ENCODE data around the gene WDR64. TPM values are rescaled to one million over a fixed set of nuclear protein-coding genes. Genes with fewer than 3 reads are reported as not detected.

Gene WDR64
- total and polyA plus RNA-seq, 2 of the 13 experiments (the other 11 are each of a cell fraction or from before 2014, with no cell fraction given) = not detected

DNA sequence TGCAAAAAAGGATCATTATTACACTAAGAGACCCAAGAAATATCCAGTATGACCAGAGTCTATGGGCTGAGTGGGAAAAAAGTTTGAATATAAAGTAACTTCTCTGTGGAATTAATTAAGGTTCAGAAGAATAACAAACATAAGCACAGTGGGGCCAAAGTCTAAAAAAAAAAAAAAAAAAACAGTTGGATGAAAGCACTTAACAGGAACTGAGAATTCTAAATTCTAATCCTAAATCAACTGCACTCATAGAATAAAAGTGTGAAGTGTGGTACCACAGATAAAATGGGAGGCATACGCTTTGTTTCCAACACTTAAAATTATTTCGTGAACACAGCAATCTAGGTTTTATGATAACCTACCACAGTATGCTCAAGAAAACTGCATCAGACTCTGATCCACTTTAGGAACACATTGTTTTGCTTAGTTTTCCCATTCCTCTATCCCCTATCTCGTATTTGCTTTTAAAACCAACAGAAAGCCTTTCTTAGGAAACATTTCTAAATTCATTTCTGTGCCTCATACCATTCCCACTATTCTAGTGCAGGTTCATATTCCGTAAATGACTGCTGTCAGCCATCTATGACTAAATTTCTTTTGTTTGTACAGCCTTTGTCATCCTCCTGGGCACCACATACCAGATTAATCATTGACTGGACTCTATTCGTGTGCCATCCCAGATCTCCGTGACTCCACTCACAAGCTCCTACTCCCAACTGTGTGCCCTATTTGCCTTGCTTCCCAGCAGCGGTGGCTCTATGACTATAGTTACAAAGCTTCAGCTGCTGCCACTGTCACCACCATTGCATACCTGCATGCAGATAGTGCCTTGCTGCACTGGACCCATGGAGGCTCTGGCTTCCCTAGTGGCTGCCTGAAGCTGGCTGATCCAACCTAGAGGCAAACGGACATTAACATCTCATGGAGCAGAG lies 36.8 kb upstream of the WDR64 start (continued):
- TF ChIP-seq, protein P1, sequence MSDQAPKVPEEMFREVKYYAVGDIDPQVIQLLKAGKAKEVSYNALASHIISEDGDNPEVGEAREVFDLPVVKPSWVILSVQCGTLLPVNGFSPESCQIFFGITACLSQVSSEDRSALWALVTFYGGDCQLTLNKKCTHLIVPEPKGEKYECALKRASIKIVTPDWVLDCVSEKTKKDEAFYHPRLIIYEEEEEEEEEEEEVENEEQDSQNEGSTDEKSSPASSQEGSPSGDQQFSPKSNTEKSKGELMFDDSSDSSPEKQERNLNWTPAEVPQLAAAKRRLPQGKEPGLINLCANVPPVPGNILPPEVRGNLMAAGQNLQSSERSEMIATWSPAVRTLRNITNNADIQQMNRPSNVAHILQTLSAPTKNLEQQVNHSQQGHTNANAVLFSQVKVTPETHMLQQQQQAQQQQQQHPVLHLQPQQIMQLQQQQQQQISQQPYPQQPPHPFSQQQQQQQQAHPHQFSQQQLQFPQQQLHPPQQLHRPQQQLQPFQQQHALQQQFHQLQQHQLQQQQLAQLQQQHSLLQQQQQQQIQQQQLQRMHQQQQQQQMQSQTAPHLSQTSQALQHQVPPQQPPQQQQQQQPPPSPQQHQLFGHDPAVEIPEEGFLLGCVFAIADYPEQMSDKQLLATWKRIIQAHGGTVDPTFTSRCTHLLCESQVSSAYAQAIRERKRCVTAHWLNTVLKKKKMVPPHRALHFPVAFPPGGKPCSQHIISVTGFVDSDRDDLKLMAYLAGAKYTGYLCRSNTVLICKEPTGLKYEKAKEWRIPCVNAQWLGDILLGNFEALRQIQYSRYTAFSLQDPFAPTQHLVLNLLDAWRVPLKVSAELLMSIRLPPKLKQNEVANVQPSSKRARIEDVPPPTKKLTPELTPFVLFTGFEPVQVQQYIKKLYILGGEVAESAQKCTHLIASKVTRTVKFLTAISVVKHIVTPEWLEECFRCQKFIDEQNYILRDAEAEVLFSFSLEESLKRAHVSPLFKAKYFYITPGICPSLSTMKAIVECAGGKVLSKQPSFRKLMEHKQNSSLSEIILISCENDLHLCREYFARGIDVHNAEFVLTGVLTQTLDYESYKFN (CRISPR knock-in tag; conservative IDR thresholded peaks at IDR 0.05) = 0 out of 2 replicates have a peak, but pooled peaks have one; percentile 36
- TF ChIP-seq TEAD3 (CRISPR knock-in tag; optimal IDR thresholded peaks at IDR 0.05; ENCODE audit: borderline replicate concordance) (peak; percentile 75), NPAS2 (CRISPR knock-in tag; IDR thresholded peaks at IDR 0.05; ENCODE audit: borderline replicate concordance) (no peak), CBFB (CRISPR knock-in tag; IDR thresholded peaks at IDR 0.05) (no peak), ZNF432 (CRISPR knock-in tag; IDR thresholded peaks at IDR 0.05; ENCODE audit: borderline replicate concordance) (no peak)
- TF ChIP-seq, protein P2, sequence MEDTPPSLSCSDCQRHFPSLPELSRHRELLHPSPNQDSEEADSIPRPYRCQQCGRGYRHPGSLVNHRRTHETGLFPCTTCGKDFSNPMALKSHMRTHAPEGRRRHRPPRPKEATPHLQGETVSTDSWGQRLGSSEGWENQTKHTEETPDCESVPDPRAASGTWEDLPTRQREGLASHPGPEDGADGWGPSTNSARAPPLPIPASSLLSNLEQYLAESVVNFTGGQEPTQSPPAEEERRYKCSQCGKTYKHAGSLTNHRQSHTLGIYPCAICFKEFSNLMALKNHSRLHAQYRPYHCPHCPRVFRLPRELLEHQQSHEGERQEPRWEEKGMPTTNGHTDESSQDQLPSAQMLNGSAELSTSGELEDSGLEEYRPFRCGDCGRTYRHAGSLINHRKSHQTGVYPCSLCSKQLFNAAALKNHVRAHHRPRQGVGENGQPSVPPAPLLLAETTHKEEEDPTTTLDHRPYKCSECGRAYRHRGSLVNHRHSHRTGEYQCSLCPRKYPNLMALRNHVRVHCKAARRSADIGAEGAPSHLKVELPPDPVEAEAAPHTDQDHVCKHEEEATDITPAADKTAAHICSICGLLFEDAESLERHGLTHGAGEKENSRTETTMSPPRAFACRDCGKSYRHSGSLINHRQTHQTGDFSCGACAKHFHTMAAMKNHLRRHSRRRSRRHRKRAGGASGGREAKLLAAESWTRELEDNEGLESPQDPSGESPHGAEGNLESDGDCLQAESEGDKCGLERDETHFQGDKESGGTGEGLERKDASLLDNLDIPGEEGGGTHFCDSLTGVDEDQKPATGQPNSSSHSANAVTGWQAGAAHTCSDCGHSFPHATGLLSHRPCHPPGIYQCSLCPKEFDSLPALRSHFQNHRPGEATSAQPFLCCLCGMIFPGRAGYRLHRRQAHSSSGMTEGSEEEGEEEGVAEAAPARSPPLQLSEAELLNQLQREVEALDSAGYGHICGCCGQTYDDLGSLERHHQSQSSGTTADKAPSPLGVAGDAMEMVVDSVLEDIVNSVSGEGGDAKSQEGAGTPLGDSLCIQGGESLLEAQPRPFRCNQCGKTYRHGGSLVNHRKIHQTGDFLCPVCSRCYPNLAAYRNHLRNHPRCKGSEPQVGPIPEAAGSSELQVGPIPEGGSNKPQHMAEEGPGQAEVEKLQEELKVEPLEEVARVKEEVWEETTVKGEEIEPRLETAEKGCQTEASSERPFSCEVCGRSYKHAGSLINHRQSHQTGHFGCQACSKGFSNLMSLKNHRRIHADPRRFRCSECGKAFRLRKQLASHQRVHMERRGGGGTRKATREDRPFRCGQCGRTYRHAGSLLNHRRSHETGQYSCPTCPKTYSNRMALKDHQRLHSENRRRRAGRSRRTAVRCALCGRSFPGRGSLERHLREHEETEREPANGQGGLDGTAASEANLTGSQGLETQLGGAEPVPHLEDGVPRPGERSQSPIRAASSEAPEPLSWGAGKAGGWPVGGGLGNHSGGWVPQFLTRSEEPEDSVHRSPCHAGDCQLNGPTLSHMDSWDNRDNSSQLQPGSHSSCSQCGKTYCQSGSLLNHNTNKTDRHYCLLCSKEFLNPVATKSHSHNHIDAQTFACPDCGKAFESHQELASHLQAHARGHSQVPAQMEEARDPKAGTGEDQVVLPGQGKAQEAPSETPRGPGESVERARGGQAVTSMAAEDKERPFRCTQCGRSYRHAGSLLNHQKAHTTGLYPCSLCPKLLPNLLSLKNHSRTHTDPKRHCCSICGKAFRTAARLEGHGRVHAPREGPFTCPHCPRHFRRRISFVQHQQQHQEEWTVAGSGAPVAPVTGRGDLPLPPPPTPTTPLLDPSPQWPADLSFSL (CRISPR knock-in tag; IDR thresholded peaks at IDR 0.05) = no peak
- TF ChIP-seq, protein P3, sequence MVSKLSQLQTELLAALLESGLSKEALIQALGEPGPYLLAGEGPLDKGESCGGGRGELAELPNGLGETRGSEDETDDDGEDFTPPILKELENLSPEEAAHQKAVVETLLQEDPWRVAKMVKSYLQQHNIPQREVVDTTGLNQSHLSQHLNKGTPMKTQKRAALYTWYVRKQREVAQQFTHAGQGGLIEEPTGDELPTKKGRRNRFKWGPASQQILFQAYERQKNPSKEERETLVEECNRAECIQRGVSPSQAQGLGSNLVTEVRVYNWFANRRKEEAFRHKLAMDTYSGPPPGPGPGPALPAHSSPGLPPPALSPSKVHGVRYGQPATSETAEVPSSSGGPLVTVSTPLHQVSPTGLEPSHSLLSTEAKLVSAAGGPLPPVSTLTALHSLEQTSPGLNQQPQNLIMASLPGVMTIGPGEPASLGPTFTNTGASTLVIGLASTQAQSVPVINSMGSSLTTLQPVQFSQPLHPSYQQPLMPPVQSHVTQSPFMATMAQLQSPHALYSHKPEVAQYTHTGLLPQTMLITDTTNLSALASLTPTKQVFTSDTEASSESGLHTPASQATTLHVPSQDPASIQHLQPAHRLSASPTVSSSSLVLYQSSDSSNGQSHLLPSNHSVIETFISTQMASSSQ (IDR thresholded peaks at IDR 0.05; ENCODE audit: low read depth) = peak; percentile 83
- TF ChIP-seq, protein P3 (CRISPR knock-in tag; IDR thresholded peaks at IDR 0.05; ENCODE audit: borderline replicate concordance) = peak; percentile 82; the same call in 1 of the 2 replicates
- TF ChIP-seq, protein P4, sequence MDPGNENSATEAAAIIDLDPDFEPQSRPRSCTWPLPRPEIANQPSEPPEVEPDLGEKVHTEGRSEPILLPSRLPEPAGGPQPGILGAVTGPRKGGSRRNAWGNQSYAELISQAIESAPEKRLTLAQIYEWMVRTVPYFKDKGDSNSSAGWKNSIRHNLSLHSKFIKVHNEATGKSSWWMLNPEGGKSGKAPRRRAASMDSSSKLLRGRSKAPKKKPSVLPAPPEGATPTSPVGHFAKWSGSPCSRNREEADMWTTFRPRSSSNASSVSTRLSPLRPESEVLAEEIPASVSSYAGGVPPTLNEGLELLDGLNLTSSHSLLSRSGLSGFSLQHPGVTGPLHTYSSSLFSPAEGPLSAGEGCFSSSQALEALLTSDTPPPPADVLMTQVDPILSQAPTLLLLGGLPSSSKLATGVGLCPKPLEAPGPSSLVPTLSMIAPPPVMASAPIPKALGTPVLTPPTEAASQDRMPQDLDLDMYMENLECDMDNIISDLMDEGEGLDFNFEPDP (CRISPR knock-in tag; conservative IDR thresholded peaks at IDR 0.05) = no peak
